T follicular helper cell (primary cell): Measurements from ENCODE around the gene MS4A3.
"Not testable (repeated sequence)": the region's sequence is repeated elsewhere in the genome, so short reads cannot be mapped to it uniquely, and the experiment has no call there.

Experiments used
- DNase-seq: peaks from one replicate; pipeline ENCODE4 v3.0.0-alpha.2; 2020; ENCODE audit warnings: low read depth

The MS4A3 gene

DNA sequence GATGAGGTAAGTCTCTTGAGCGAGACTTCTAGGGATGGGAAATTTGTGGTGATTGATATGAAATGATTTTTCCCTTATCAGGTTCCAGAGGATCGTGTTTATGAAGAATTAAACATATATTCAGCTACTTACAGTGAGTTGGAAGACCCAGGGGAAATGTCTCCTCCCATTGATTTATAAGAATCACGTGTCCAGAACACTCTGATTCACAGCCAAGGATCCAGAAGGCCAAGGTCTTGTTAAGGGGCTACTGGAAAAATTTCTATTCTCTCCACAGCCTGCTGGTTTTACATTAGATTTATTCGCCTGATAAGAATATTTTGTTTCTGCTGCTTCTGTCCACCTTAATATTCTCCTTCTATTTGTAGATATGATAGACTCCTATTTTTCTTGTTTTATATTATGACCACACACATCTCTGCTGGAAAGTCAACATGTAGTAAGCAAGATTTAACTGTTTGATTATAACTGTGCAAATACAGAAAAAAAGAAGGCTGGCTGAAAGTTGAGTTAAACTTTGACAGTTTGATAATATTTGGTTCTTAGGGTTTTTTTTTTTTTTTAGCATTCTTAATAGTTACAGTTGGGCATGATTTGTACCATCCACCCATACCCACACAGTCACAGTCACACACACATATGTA is 39.1 kb downstream of the MS4A3 start:
- no peak for DNase-seq

GRCh38 chr11:60097189-60097588 is 40.7 kb downstream of the MS4A3 start:
- no peak for DNase-seq

DNA sequence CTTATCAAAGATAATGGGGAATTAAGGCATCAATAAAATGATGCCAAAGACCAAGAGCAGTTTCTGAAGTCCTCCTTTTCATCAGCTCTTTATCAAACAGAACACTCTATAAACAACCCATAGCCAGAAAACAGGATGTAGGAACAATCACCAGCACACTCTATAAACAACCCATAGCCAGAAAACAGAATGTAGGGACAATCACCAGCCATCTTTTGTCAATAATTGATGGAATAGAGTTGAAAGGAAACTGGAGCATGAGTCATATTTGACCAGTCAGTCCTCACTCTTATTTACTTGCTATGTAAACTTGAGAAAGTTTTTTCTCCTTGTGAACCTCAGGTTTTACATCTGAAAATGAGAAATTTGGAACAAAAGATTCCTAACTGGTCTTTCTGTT is 42.0 kb downstream of the MS4A3 start:
- no peak for DNase-seq

GRCh38 chr11:60100516-60100915 is 44.1 kb downstream of the MS4A3 start:
- no peak for DNase-seq

DNA sequence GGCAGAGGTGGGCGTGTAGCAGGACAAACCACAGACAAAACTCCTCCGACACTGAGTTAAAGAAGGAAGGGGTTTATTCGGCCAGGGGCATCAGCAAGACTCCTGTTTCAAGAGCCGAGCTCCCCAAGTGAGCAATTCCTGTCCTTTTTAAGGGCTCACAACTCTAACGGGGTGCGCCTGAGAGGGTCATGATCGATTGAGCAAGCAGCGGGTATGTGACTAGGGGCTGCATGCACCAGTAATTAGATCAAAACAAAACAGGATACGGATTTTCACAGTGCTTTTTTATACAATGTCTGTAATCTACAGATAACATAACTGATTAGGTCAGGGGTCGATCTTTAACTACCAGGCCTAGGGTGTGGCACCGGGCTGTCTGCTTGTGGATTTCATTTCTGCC is 44.9 kb downstream of the MS4A3 start:
- DNase-seq: not testable (repeated sequence)

GRCh38 chr11:60104471-60105115 is 48.1 kb downstream of the MS4A3 start:
- DNase-seq: not testable (repeated sequence)

GRCh38 chr11:60108631-60109030 is 52.2 kb downstream of the MS4A3 start:
- not testable (repeated sequence) for DNase-seq

DNA sequence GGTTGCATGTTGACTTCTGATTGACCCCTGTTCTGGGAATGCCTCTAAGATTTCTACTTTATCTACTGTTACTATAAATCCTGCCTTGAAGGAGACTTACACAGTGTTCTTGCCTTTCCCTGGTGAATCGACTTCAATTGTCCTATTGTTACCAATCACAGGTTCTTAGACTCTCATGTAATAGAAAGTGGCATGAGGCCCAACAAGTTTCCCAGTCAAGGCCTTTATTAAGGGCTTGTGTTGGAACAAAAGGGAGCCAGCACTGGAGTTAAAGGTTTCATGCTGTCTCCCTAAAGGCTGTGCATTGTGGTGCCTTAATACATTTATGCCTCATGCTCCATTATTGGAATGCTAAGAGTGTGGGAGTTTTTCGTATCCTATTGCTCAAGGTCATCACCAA is 55.3 kb downstream of the MS4A3 start:
- DNase-seq: no peak

- no peak for DNase-seq
Observed at GRCh38 chr11:60116996-60117790, 60.7 kb downstream of the MS4A3 start.

DNA sequence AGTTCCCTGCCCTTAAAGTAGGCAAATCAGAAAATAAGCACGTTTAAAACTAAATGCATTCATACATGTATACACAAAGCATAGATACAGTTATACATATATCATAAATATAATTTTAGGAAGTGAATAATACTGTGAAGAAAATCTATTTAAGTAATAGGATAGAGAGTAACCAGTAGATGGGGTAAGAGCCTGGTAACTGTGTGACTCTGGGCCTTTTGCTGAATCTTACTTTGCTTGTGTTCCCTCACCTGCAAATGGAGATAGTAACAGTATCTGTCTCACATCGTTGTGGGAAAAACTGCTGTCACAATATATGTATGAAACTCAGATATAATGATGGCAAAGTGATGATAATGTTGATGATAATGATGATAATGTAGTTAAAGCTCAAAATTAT is 61.9 kb downstream of the MS4A3 start:
- DNase-seq: no peak

GRCh38 chr11:60119710-60120109 is 63.2 kb downstream of the MS4A3 start:
- DNase-seq: no peak
